Measurements from ENCODE around the gene FOXN3.

Gene FOXN3

DNA sequence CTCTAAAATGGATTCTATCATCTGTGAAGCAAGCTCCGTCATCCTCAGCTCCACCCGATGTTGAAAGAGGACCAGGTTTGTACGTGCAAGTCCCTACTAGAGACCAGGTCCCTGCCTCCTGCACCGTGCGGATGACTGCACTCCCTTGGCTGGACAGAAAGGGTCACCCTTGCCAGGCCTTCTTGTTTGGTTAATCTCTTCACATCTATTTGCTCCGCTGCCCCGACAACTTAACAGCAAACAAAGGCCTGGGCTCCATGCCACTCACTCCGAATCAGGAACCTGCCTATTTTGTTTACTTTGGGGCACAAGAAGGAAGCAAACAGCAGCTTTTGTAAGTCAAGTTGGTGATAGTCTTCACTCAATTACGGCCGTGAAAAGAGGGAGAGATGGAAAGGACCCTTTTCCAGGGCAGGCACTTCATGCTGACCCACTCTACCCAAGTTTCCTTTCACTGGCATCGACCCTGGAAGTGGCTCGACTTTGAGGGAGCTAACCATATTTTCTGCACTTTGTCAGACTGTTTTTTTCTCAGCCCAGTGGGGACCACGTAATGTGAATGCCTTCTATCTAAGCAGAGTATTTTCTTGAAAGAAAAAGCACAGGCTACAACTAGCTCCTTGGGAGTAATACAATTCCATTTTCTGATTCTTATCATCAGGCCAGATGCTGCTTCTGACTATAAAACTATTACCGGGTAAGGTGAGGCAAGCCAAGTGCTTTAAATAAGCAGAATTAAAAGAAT, 202.6 kb downstream of the FOXN3 start:
- Histone ChIP-seq H4K5ac (ENCODE audit: low read length) (no peak overlapping the region), H3K36me3 (ENCODE audit: control insufficient read depth, insufficient read depth, low read length) (no peaks in the 10 kb centered on the region), H3K23ac (ENCODE audit: low read length) (no peak overlapping the region), H2AK5ac (ENCODE audit: low read length) (no peak overlapping the region), H3K4me1 (ENCODE audit: control insufficient read depth, low read depth, low read length) (no peaks in the 10 kb centered on the region), H4K8ac (ENCODE audit: low read depth, low read length) (no peak overlapping the region), H3K9ac (ENCODE audit: low read length) (no peak overlapping the region), H3K79me1 (ENCODE audit: low read length) (peaks cover 2% of the 10 kb centered on the region), H3K79me2 (ENCODE audit: control insufficient read depth, insufficient read depth, low read length) (peaks cover 2% of the 10 kb centered on the region), H3K18ac (ENCODE audit: low read length) (no peak overlapping the region), H2BK120ac (ENCODE audit: low read depth, low read length) (no peak overlapping the region), H3K4me3 (ENCODE audit: low read length) (no peak overlapping the region), H2BK15ac (replicated peaks; ENCODE audit: low read depth) (no peak overlapping the region), H3K4me2 (ENCODE audit: low read length) (no peak overlapping the region), H2BK5ac (ENCODE audit: low read length) (no peak overlapping the region), H3K56ac (ENCODE audit: low read length) (no peak overlapping the region), H3K27me3 (ENCODE audit: insufficient read depth, low read length, poor library complexity) (no peaks in the 10 kb centered on the region), H3K4ac (ENCODE audit: low read depth, low read length) (no peak overlapping the region), H3K27ac (ENCODE audit: low read depth, low read length) (no peak overlapping the region)
- peak; percentile 22 for DNase-seq
- no CpG with 5 or more reads among the region's 14 CpGs for WGBS (ENCODE audit: extremely low coverage, insufficient coverage, low lambda C conversion rate)

DNA sequence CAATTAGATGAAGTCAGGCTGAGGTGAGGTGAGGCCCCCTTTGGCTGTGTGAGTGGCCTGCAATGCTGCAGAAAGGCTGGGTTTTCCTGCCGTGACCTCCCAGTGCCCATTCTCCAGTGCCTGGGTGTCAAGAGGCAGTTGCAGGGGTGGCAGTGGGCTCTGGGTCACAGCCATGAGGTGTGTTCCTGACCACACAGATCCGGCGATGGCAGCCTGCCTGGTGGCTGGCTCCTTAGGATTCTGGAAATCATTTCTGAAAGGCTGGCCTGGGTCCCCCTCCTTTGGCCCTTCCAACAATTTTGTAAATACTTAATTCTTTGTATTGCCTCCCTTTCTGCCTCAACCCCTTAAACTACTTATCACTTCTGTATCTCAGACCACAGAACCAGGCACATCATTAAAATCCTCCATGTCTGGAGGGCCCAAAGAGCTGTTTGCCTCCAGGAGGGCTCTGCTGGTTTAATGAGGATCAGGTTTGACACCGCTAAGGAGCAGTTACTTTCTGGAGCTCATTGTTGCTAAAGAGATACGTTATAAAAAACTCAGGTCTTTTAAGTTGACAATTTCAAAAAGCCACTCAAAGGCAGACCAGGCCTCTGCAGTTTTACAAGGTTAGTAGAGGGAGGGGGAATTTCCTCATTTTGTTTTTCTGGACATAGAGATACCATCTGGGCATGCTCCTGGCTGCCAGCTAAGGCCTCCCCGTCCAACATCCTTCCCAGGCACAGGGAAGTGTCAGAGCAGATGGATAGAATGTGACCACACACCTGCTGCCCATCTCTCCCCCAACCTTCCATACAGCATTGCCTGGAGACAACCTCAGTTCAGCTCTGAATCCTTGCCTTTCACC, 204.4 kb downstream of the FOXN3 start:
- Histone ChIP-seq H3K79me2 (ENCODE audit: control insufficient read depth, insufficient read depth, low read length) (peaks cover 2% of the 10 kb centered on the region), H3K4me1 (ENCODE audit: control insufficient read depth, low read depth, low read length) (no peaks in the 10 kb centered on the region), H3K4me3 (ENCODE audit: low read length) (no peak overlapping the region), H3K27me3 (ENCODE audit: insufficient read depth, low read length, poor library complexity) (no peaks in the 10 kb centered on the region), H3K4ac (ENCODE audit: low read depth, low read length) (no peak overlapping the region), H4K8ac (ENCODE audit: low read depth, low read length) (no peak overlapping the region), H2BK120ac (ENCODE audit: low read depth, low read length) (no peak overlapping the region), H2BK15ac (replicated peaks; ENCODE audit: low read depth) (no peak overlapping the region), H3K36me3 (ENCODE audit: control insufficient read depth, insufficient read depth, low read length) (no peaks in the 10 kb centered on the region), H3K18ac (ENCODE audit: low read length) (no peak overlapping the region), H2BK5ac (ENCODE audit: low read length) (no peak overlapping the region), H3K4me2 (ENCODE audit: low read length) (no peak overlapping the region), H3K27ac (ENCODE audit: low read depth, low read length) (no peak overlapping the region), H3K23ac (ENCODE audit: low read length) (no peak overlapping the region), H3K9ac (ENCODE audit: low read length) (no peak overlapping the region), H2AK5ac (ENCODE audit: low read length) (no peak overlapping the region), H4K5ac (ENCODE audit: low read length) (no peak overlapping the region), H3K79me1 (ENCODE audit: low read length) (peaks cover 6% of the 10 kb centered on the region), H3K56ac (ENCODE audit: low read length) (no peak overlapping the region)
- WGBS (ENCODE audit: extremely low coverage, insufficient coverage, low lambda C conversion rate), result no CpG with 5 or more reads among the region's 6 CpGs
- DNase-seq, result no peak

DNA sequence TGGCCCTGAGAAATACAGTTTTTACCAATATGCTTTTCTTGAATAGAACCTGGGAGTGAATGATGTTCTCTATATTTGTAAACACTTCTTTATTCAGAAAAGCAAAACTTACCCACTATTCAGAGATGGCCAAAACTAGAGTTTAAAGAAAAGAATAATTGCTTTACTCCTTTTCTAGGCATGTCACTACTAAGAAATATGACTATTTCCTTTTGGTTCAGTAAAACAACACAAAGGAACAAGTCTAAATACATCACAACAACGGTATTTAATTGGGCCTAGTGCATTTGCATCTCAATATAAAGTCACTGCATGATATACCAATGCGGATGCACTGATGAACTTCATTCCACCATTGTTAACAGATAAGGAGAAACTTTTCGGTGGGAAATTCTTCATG, 207.5 kb downstream of the FOXN3 start:
- Histone ChIP-seq H3K79me2 (ENCODE audit: control insufficient read depth, insufficient read depth, low read length) (peaks cover 2% of the 10 kb centered on the region), H2BK5ac (ENCODE audit: low read length) (no peak overlapping the region), H3K56ac (ENCODE audit: low read length) (no peak overlapping the region), H3K9ac (ENCODE audit: low read length) (no peak overlapping the region), H2BK15ac (replicated peaks; ENCODE audit: low read depth) (no peak overlapping the region), H4K8ac (ENCODE audit: low read depth, low read length) (no peak overlapping the region), H3K18ac (ENCODE audit: low read length) (no peak overlapping the region), H2AK5ac (ENCODE audit: low read length) (no peak overlapping the region), H3K27ac (ENCODE audit: low read depth, low read length) (no peak overlapping the region), H3K4ac (ENCODE audit: low read depth, low read length) (no peak overlapping the region), H3K4me1 (ENCODE audit: control insufficient read depth, low read depth, low read length) (no peaks in the 10 kb centered on the region), H3K23ac (ENCODE audit: low read length) (no peak overlapping the region), H3K79me1 (ENCODE audit: low read length) (peaks cover 7% of the 10 kb centered on the region), H3K36me3 (ENCODE audit: control insufficient read depth, insufficient read depth, low read length) (no peaks in the 10 kb centered on the region), H3K4me2 (ENCODE audit: low read length) (no peak overlapping the region), H4K5ac (ENCODE audit: low read length) (no peak overlapping the region), H3K27me3 (ENCODE audit: insufficient read depth, low read length, poor library complexity) (no peaks in the 10 kb centered on the region), H3K4me3 (ENCODE audit: low read length) (no peak overlapping the region), H2BK120ac (ENCODE audit: low read depth, low read length) (no peak overlapping the region)
- no CpG with 5 or more reads among the region's 3 CpGs for WGBS (ENCODE audit: extremely low coverage, insufficient coverage, low lambda C conversion rate)
- DNase-seq, result no peak

DNA sequence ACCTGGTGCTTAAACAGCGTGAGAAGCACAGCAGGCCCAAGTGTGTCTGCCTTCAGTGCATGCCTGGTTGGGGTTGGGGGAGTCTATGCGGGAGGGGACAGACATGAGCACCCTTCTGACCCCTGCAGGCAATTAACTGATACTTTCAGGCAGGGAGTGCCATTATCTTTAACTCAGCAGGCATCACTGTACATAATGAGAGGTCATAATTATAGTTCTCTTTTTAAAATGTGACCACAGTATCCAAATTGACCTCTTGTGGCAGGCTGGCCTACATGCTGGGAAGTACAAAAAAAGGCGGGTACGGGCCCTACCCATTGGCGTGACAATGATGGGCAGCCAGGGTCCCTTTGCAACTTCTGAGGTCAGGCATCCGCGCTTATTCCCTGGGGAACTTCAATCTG, 209.1 kb downstream of the FOXN3 start:
- Histone ChIP-seq H3K23ac (ENCODE audit: low read length) (no peak overlapping the region), H3K79me1 (ENCODE audit: low read length) (peaks cover 13% of the 10 kb centered on the region), H3K27me3 (ENCODE audit: insufficient read depth, low read length, poor library complexity) (no peaks in the 10 kb centered on the region), H2BK120ac (ENCODE audit: low read depth, low read length) (no peak overlapping the region), H4K5ac (ENCODE audit: low read length) (no peak overlapping the region), H3K36me3 (ENCODE audit: control insufficient read depth, insufficient read depth, low read length) (no peaks in the 10 kb centered on the region), H3K79me2 (ENCODE audit: control insufficient read depth, insufficient read depth, low read length) (peaks cover 3% of the 10 kb centered on the region), H4K8ac (ENCODE audit: low read depth, low read length) (no peak overlapping the region), H2BK5ac (ENCODE audit: low read length) (no peak overlapping the region), H3K18ac (ENCODE audit: low read length) (no peak overlapping the region), H3K9ac (ENCODE audit: low read length) (no peak overlapping the region), H3K4ac (ENCODE audit: low read depth, low read length) (no peak overlapping the region), H2AK5ac (ENCODE audit: low read length) (no peak overlapping the region), H3K4me2 (ENCODE audit: low read length) (no peak overlapping the region), H3K27ac (ENCODE audit: low read depth, low read length) (no peak overlapping the region), H3K4me3 (ENCODE audit: low read length) (no peak overlapping the region), H3K4me1 (ENCODE audit: control insufficient read depth, low read depth, low read length) (peaks cover 7% of the 10 kb centered on the region), H3K56ac (ENCODE audit: low read length) (no peak overlapping the region), H2BK15ac (replicated peaks; ENCODE audit: low read depth) (no peak overlapping the region)
- no CpG with 5 or more reads among the region's 7 CpGs for WGBS (ENCODE audit: extremely low coverage, insufficient coverage, low lambda C conversion rate)
- peak; percentile 59 for DNase-seq

DNA sequence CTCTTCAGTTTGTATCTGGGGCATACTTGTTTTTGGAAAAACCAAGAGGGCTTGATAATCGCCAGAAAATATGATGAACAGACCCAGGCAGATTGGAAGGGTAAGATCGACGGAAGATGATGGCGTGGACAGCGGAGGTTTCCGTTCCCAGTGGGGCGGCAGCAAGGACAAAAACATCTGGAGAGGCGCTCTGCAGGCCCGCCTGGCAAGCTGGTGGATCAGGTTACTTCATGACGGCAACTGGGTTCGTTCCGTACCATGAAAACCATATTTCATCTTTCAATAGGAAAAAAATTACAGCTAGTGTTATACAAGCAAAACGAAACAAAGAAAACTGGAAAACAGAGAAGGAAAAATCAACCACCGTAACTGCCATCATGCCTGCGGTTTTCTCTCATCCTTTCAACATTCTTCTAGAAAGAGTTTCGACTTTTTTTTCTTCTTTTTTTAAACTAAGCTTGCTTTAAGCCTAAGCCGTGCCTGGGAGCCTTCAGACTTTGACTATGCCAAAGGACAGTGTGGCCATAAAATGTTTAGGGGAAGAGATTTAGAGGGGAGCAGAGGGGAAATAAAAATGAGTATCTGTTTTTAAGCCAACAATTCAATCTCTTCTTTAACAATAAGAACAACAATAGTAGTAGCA, 210.5 kb downstream of the FOXN3 start:
- H4K8ac ChIP-seq (ENCODE audit: low read depth, low read length), result no peak overlapping the region

More for the DNA sequence above, 210.5 kb downstream of the FOXN3 start:
- no peak overlapping the region for H3K23ac ChIP-seq (ENCODE audit: low read length)
- H3K36me3 ChIP-seq (ENCODE audit: control insufficient read depth, insufficient read depth, low read length), result no peaks in the 10 kb centered on the region
- no peak overlapping the region for H3K4me3 ChIP-seq (ENCODE audit: low read length)
- no peak overlapping the region for H3K27ac ChIP-seq (ENCODE audit: low read depth, low read length)
- H3K9ac ChIP-seq (ENCODE audit: low read length), result no peak overlapping the region
- no peak overlapping the region for H2BK5ac ChIP-seq (ENCODE audit: low read length)
- H3K79me1 ChIP-seq (ENCODE audit: low read length), result peaks cover 11% of the 10 kb centered on the region
- DNase-seq, result no peak
- no peak overlapping the region for H2BK15ac ChIP-seq (replicated peaks; ENCODE audit: low read depth)
- no peak overlapping the region for H2AK5ac ChIP-seq (ENCODE audit: low read length)
- H3K18ac ChIP-seq (ENCODE audit: low read length), result no peak overlapping the region
- no CpG with 5 or more reads among the region's 17 CpGs for WGBS (ENCODE audit: extremely low coverage, insufficient coverage, low lambda C conversion rate)
- no peaks in the 10 kb centered on the region for H3K27me3 ChIP-seq (ENCODE audit: insufficient read depth, low read length, poor library complexity)
- no peak overlapping the region for H2BK120ac ChIP-seq (ENCODE audit: low read depth, low read length)
- no peak overlapping the region for H3K4ac ChIP-seq (ENCODE audit: low read depth, low read length)
- H3K4me1 ChIP-seq (ENCODE audit: control insufficient read depth, low read depth, low read length), result peaks cover 7% of the 10 kb centered on the region
- peaks cover 2% of the 10 kb centered on the region for H3K79me2 ChIP-seq (ENCODE audit: control insufficient read depth, insufficient read depth, low read length)
- no peak overlapping the region for H3K4me2 ChIP-seq (ENCODE audit: low read length)
- H4K5ac ChIP-seq (ENCODE audit: low read length), result no peak overlapping the region
- H3K56ac ChIP-seq (ENCODE audit: low read length), result no peak overlapping the region
